Gastrocnemius medialis (tissue), 4 donors: ENCODE data around the gene DDTL.

Experiments used
- CTCF ChIP-seq, 5 experiments: fragments of 450-650 bp in 3 of 5; fragments of 200-600 bp in 2 of 5; sonication (generic) in 2 of 5; IDR thresholded peaks in 4 of 5; conservative IDR thresholded peaks in 1 of 5; 1 replicate in 4 of 5; 2 replicates in 1 of 5; pipeline ENCODE4 v1.5.1; 2016 to 2019; ENCODE audit warnings: antibody characterized with exemption in 5 of 5, mild to moderate bottlenecking in 3 of 5, moderate library complexity in 3 of 5
- POLR2A ChIP-seq, 2 donors: fragments of 450-650 bp; IDR thresholded peaks; one replicate each; pipeline ENCODE4 v1.6.1; 2017; ENCODE audit warnings: antibody characterized with exemption in 2 of 2, mild to moderate bottlenecking in 2 of 2, moderate library complexity in 2 of 2

- TF ChIP-seq CTCF (IDR thresholded peaks at IDR 0.05 in 4 of 5, conservative IDR thresholded peaks at IDR 0.05 in 1 of 5) (peak in 3 of 5 experiments; percentile 42 to 69 (median 50)), POLR2A (IDR thresholded peaks at IDR 0.05) (no peak)
Measured at GRCh38 chr22:23984430-23984829, 17.7 kb downstream of the DDTL start.
